Erythroblast (primary cell): ENCODE data around the gene ELAC2.

Experiments used
- GATA1 ChIP-seq: IDR thresholded peaks from 2 replicates; pipeline ENCODE4 v1.6.1; 2011; ENCODE audit warnings: low read depth, mild to moderate bottlenecking, control low read depth, low read length, moderate library complexity
- POLR2A ChIP-seq: IDR thresholded peaks from 2 replicates; pipeline ENCODE4 v1.6.1; 2011; ENCODE audit warnings: mild to moderate bottlenecking, low read length

DNA sequence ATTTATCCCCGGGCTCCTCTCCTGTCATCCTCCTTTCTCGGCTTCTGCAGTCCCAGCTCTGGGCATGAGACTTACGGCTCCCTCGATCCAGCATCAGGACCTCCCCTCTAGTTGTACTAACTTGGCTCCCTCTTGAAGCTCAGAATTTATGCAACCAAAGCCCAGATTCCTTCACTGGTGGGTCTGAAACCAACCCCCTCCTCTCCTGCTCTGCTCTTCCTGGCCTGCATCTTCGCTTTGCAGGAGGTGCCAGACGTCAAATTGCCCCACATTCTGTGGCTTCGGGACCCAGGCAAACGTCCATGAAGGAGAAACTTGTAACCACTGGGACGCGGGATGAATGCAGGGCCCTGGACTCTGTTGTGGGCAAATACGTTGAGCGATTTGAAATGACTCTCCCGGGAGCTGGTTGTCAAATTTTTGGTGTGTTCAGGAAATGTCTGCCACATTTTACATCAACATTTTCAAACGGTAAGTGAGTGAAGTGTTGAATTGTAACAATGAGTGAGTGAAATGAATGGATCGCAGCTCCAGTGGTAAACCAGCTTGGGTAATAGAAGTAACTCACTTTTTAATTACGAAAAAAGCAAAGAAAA lies 29.3 kb upstream of the ELAC2 start:
- TF ChIP-seq POLR2A (no peak), GATA1 (no peak)
